Kidney (tissue), 14 donors: ENCODE measurements around the gene AK9. TPM values are rescaled to one million over a fixed set of nuclear protein-coding genes. Genes with fewer than 3 reads are reported as not detected.
"Not testable (repeated sequence)": the region's sequence is repeated elsewhere in the genome, so short reads cannot be mapped to it uniquely, and the experiment has no call there.

ENCODE experiments used
- DNase-seq, 5 donors: peaks; one replicate each; pipeline ENCODE4 v3.0.0-alpha.2; 2013 to 2020
- FAIRE-seq: peaks from 2 replicates; lab custom pipeline; 2012; peaks lifted over from hg19 to GRCh38; lab: Jason Lieb, UNC
- H3K27ac ChIP-seq, 2 donors: one replicate each; pipeline ENCODE4 v1.7.0; 2013; ENCODE audit warnings: low read depth in 2 of 2, low read length in 2 of 2, inconsistent platforms in 1 of 2
- H3K27me3 ChIP-seq: one replicate; pipeline ENCODE4 v1.7.1; 2013; ENCODE audit warnings: low read length, inconsistent platforms; ENCODE audit not compliant: control insufficient read depth, insufficient read depth
- H3K36me3 ChIP-seq, 3 donors: one replicate each; pipeline versions ENCODE4 v1.7.0 to v1.7.1; 2013; ENCODE audit warnings: low read length in 3 of 3, control low read depth in 1 of 3, inconsistent platforms in 1 of 3; ENCODE audit not compliant: insufficient read depth in 3 of 3, control insufficient read depth in 2 of 3
- H3K4me1 ChIP-seq, 3 donors: one replicate each; pipeline versions ENCODE4 v1.7.0 to v1.7.1; 2013; ENCODE audit warnings: low read length in 3 of 3, inconsistent platforms in 1 of 3, low read depth in 1 of 3; ENCODE audit not compliant: control insufficient read depth in 2 of 3, insufficient read depth in 2 of 3
- H3K4me3 ChIP-seq, 3 donors: one replicate each; pipeline versions ENCODE4 v1.7.0 to v1.8.1; 2013; ENCODE audit warnings: low read length in 3 of 3, control low read depth in 1 of 3, inconsistent platforms in 1 of 3
- H3K9ac ChIP-seq, 3 donors: one replicate each; pipeline versions ENCODE4 v1.7.0 to v1.7.1; 2013; ENCODE audit warnings: low read length in 3 of 3, control low read depth in 1 of 3, inconsistent platforms in 1 of 3
- H3K9me3 ChIP-seq, 3 donors: one replicate each; pipeline versions ENCODE4 v1.7.0 to v1.7.1; 2013; ENCODE audit warnings: low read length in 3 of 3, control low read depth in 1 of 3, inconsistent platforms in 1 of 3; ENCODE audit not compliant: control insufficient read depth in 2 of 3, insufficient read depth in 1 of 3
- CTCF ChIP-seq: IDR thresholded peaks from 3 replicates; pipeline ENCODE4 v1.5.1; 2012; ENCODE audit warnings: mild to moderate bottlenecking, moderate library complexity, borderline replicate concordance; ENCODE audit not compliant: insufficient read depth; ENCODE audit errors: extremely low read depth
- intact Hi-C: fragments of 100-400 bp; cut with DNase I; formaldehyde crosslinking; loops from one replicate; pipeline ENCODE4 v1.11.1; 2022
- polyA plus RNA-seq: library from polyadenylated mRNA; stranded (reverse); fragments of 350-450 nt; fragmentation: Illumina TruSeq; extraction: RNeasy Lipid Tissue Mini Kit (QIAGEN cat#74804); gene quantifications from one replicate; pipeline ENCODE4 v1.2.3, GENCODE V29; 2014; ENCODE audit warnings: low read depth, low replicate concordance; ENCODE audit not compliant: insufficient read depth
- total RNA-seq: library from RNA; stranded (reverse); fragmentation: NEBNext Ultra II Directional; extraction: Animal tissue kit (Norgen Biotek cat#: 25700); gene quantifications from one replicate; pipeline ENCODE4 v1.2.1, GENCODE V29; 2021
- donor health status: control.
- donor health status: control.
- donor health status: control.
- donor health status: control.
- donor health status: control.
- donor health status: DM: yes; HTN: yes; CAD: no.
- donor health status: Normal renal cell carcinoma (clear cell type).

The AK9 gene
- total and polyA plus RNA-seq, 2 donors from 2014 or later: 4.6 to 10.9 TPM

GRCh38 chr6:109521080-109521479 is 169.9 kb downstream of the AK9 start:
- Histone ChIP-seq H3K27me3 (no peaks in the 10 kb centered on the region), H3K4me3 (no peak overlapping the region), H3K9ac (no peak overlapping the region), H3K9me3 (no peaks in the 10 kb centered on the region), H3K27ac (no peak overlapping the region), H3K4me1 (no peaks in the 10 kb centered on the region), H3K36me3 (no peaks in the 10 kb centered on the region)
- FAIRE-seq (no peak), DNase-seq (no peak)
- TF ChIP-seq CTCF: no peak
- intact Hi-C loops: no loop called here

GRCh38 chr6:109519647-109520046 is 171.4 kb downstream of the AK9 start:
- H3K4me3 ChIP-seq, H3K36me3 ChIP-seq, H3K27me3 ChIP-seq, H3K9me3 ChIP-seq, H3K4me1 ChIP-seq, intact Hi-C loops, FAIRE-seq, H3K27ac ChIP-seq, H3K9ac ChIP-seq, DNase-seq: not testable (repeated sequence)

GRCh38 chr6:109516929-109517328 is 174.1 kb downstream of the AK9 start:
- no peak for TF ChIP-seq CTCF
- H3K4me1 ChIP-seq: no peaks in the 10 kb centered on the region
- no peak overlapping the region for H3K9ac ChIP-seq
- H3K27ac ChIP-seq: no peak overlapping the region
- DNase-seq (no peak), FAIRE-seq (no peak)
- no peaks in the 10 kb centered on the region for H3K36me3 ChIP-seq
- H3K27me3 ChIP-seq: no peaks in the 10 kb centered on the region
- H3K4me3 ChIP-seq: no peak overlapping the region
- H3K9me3 ChIP-seq: no peaks in the 10 kb centered on the region
- intact Hi-C loops: no loop called here

GRCh38 chr6:109515781-109516409 is 175.1 kb downstream of the AK9 start:
- intact Hi-C loops: no loop called here
- Histone ChIP-seq H3K9ac (no peak overlapping the region), H3K4me3 (no peak overlapping the region), H3K27ac (no peak overlapping the region), H3K9me3 (no peaks in the 10 kb centered on the region), H3K36me3 (no peaks in the 10 kb centered on the region), H3K27me3 (no peaks in the 10 kb centered on the region), H3K4me1 (no peaks in the 10 kb centered on the region)
- DNase-seq (no peak), FAIRE-seq (no peak)
- TF ChIP-seq CTCF: no peak
